ENCODE results near the gene CMTM2.

CMTM2 gene

DNA sequence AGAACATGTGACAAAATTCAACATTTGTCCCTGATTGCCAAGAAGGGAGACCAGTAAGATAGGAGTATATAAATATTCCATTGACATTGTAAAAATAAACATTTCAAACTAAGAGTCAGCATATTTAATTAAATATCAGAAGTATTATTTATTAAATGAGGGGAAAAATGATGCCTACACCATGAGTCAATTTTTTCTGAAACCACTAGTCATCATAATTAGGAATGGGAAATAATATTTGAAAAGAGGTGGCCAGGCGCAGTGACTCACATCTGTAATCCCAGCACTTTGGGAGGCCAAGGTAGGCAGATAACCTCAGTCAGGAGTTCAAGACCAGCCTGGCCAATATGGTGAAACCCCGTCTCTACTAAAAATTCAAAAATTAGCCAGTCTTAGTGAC, 10.9 kb upstream of the CMTM2 start:
- DNase-seq (ENCODE audit: low read depth): no peak
- TF ChIP-seq, protein P1, sequence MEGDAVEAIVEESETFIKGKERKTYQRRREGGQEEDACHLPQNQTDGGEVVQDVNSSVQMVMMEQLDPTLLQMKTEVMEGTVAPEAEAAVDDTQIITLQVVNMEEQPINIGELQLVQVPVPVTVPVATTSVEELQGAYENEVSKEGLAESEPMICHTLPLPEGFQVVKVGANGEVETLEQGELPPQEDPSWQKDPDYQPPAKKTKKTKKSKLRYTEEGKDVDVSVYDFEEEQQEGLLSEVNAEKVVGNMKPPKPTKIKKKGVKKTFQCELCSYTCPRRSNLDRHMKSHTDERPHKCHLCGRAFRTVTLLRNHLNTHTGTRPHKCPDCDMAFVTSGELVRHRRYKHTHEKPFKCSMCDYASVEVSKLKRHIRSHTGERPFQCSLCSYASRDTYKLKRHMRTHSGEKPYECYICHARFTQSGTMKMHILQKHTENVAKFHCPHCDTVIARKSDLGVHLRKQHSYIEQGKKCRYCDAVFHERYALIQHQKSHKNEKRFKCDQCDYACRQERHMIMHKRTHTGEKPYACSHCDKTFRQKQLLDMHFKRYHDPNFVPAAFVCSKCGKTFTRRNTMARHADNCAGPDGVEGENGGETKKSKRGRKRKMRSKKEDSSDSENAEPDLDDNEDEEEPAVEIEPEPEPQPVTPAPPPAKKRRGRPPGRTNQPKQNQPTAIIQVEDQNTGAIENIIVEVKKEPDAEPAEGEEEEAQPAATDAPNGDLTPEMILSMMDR (IDR thresholded peaks at IDR 0.05; ENCODE audit: low read depth, low read length): no peak
- TF ChIP-seq, protein P2, sequence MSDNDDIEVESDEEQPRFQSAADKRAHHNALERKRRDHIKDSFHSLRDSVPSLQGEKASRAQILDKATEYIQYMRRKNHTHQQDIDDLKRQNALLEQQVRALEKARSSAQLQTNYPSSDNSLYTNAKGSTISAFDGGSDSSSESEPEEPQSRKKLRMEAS (IDR thresholded peaks at IDR 0.05; ENCODE audit: low read depth, low read length): no peak
- TF ChIP-seq MYC (IDR thresholded peaks at IDR 0.05; ENCODE audit: low read depth, low read length) (no peak), POLR2A (IDR thresholded peaks at IDR 0.05; ENCODE audit: extremely low read depth, insufficient read length) (no peak)
- H3K4me3 ChIP-seq (ENCODE audit: low read depth, low read length): no peak overlapping the region

DNA sequence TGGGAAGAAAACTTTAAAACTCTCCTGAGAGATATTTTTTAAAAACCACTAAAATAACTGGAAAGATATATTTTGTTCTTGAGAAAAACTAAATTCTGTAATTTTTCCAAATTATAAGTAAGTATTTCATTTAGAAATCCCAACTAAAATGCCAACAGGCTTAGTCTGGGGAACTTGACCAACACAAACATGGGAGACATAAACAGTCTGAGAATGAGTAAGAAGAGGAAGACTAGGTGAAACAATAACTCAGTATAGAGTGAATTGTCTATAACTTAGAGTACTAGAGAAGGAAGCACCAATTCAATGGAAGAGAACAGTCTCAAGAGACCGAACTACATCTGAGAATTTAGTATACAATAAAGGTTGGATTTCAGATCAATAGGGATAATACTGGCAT, 10.1 kb upstream of the CMTM2 start:
- TF ChIP-seq, protein P2 (IDR thresholded peaks at IDR 0.05; ENCODE audit: low read depth, low read length): no peak
- TF ChIP-seq, protein P1 (IDR thresholded peaks at IDR 0.05; ENCODE audit: low read depth, low read length): no peak
- TF ChIP-seq MYC (IDR thresholded peaks at IDR 0.05; ENCODE audit: low read depth, low read length): no peak
- no peak for TF ChIP-seq POLR2A (IDR thresholded peaks at IDR 0.05; ENCODE audit: extremely low read depth, insufficient read length)
- DNase-seq (ENCODE audit: low read depth): no peak
- no peak overlapping the region for H3K4me3 ChIP-seq (ENCODE audit: low read depth, low read length)

DNA sequence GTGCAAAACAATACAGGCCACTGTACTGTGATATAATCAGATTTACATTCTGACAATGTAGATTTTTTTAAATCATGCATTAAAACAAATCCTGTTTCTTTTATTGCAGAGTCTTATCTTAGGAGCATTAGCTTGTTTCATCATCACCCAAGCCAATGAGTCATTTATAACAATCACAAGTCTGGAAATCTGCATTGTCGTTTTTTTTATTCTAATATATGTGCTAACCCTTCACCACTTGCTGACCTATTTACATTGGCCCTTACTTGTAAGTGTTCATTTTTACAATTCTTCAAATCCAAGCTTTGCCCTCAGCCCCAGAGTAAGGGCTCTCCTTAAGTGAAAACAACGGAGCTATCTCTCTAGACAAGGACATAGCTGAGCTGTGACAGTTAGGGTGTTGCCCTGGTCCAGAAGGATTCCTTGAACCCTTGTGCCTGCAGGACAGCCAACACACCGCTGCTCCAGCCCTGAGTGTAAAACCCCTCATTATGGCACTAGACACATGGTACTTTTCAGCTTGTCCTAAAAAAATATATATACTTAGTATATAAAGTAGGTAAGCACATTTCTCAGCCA, 9.3 kb upstream of the CMTM2 start:
- no peak overlapping the region for H3K4me3 ChIP-seq (ENCODE audit: low read depth, low read length)
- TF ChIP-seq, protein P1 (IDR thresholded peaks at IDR 0.05; ENCODE audit: low read depth, low read length): no peak
- TF ChIP-seq POLR2A (IDR thresholded peaks at IDR 0.05; ENCODE audit: extremely low read depth, insufficient read length) (no peak), MYC (IDR thresholded peaks at IDR 0.05; ENCODE audit: low read depth, low read length) (no peak)
- TF ChIP-seq, protein P2 (IDR thresholded peaks at IDR 0.05; ENCODE audit: low read depth, low read length): no peak
- peak; percentile 54 for DNase-seq (ENCODE audit: low read depth)

GRCh38 chr16:66572356-66572755, 6.9 kb upstream of the CMTM2 start:
- TF ChIP-seq, protein P1 (IDR thresholded peaks at IDR 0.05; ENCODE audit: low read depth, low read length): no peak
- TF ChIP-seq, protein P2 (IDR thresholded peaks at IDR 0.05; ENCODE audit: low read depth, low read length): no peak
- no peak for TF ChIP-seq MYC (IDR thresholded peaks at IDR 0.05; ENCODE audit: low read depth, low read length)
- no peak overlapping the region for H3K4me3 ChIP-seq (ENCODE audit: low read depth, low read length)
- DNase-seq (ENCODE audit: low read depth): peak; percentile 78

DNA sequence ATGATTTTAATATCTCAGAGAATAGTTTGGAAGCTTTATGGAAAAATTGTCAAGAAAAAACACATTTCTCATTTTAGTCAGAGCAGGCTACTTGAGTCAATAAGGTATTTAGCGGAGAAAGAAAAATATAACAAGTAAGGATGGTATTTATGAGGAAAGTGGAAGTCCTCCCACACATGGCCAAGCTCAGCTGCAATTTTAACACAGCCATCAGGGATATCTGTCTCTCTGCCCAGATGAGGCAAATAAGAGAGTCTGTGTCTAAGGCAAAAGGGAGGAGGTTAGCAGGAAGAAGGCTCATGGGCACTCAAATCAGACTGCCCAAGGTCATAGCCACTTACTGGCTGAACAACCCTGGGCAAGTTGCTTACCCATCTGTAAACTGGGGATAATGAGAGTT, 5.2 kb upstream of the CMTM2 start:
- DNase-seq (ENCODE audit: low read depth): peak; percentile 62
- no peak overlapping the region for H3K4me3 ChIP-seq (ENCODE audit: low read depth, low read length)
- TF ChIP-seq, protein P1 (IDR thresholded peaks at IDR 0.05; ENCODE audit: low read depth, low read length): no peak
- TF ChIP-seq MYC (IDR thresholded peaks at IDR 0.05; ENCODE audit: low read depth, low read length) (no peak), POLR2A (IDR thresholded peaks at IDR 0.05; ENCODE audit: extremely low read depth, insufficient read length) (no peak)
- TF ChIP-seq, protein P2 (IDR thresholded peaks at IDR 0.05; ENCODE audit: low read depth, low read length): no peak

Data from NB4 (cell line).